Stomach (tissue), 4 donors: ENCODE data around the gene RPP14.

ENCODE experiments used
- CTCF ChIP-seq, 7 experiments: fragments of 450-650 bp in 4 of 7; fragments of 200-600 bp in 3 of 7; sonication (generic) in 3 of 7; IDR thresholded peaks; one replicate each; pipeline ENCODE4 v1.5.1; 2016 to 2019; ENCODE audit warnings: antibody characterized with exemption in 7 of 7, control low read depth in 2 of 7, mild to moderate bottlenecking in 1 of 7
- EP300 ChIP-seq: sonication (generic); formaldehyde crosslinking; IDR thresholded peaks from one replicate; pipeline ENCODE4 v1.6.1; 2017; ENCODE audit warnings: antibody characterized with exemption
- POLR2A ChIP-seq, 4 donors: fragments of 450-650 bp; IDR thresholded peaks; one replicate each; pipeline ENCODE4 v1.6.1; 2016; ENCODE audit warnings: antibody characterized with exemption in 4 of 4, control low read depth in 2 of 4, mild to moderate bottlenecking in 1 of 4, moderate library complexity in 1 of 4
- POLR2AphosphoS5 ChIP-seq, 3 donors: sonication (generic); formaldehyde crosslinking; IDR thresholded peaks; one replicate each; pipeline ENCODE4 v1.6.1; 2016; ENCODE audit warnings: antibody characterized with exemption in 3 of 3

- TF ChIP-seq POLR2A (IDR thresholded peaks at IDR 0.05) (no peak), POLR2AphosphoS5 (IDR thresholded peaks at IDR 0.05) (no peak), CTCF (IDR thresholded peaks at IDR 0.05) (no peak), EP300 (no peak)
Measured at GRCh38 chr3:58334013-58334321, 27.9 kb downstream of the RPP14 start.
